Activated CD8-positive, alpha-beta memory T cell treated with anti-CD3 and anti-CD28 coated beads, Interleukin-2, amount 50 U/mL, for 4 hours (primary cell): ENCODE results near the gene DNMT1.

Experiments
- DNase-seq: peaks from one replicate; pipeline ENCODE4 v3.0.0-alpha.2; 2020

Gene DNMT1

GRCh38 chr19:10137751-10138682 is 56.7 kb downstream of the DNMT1 start:
- no peak for DNase-seq

- no peak for DNase-seq
Observed at GRCh38 chr19:10136936-10137335, 57.8 kb downstream of the DNMT1 start.

DNA sequence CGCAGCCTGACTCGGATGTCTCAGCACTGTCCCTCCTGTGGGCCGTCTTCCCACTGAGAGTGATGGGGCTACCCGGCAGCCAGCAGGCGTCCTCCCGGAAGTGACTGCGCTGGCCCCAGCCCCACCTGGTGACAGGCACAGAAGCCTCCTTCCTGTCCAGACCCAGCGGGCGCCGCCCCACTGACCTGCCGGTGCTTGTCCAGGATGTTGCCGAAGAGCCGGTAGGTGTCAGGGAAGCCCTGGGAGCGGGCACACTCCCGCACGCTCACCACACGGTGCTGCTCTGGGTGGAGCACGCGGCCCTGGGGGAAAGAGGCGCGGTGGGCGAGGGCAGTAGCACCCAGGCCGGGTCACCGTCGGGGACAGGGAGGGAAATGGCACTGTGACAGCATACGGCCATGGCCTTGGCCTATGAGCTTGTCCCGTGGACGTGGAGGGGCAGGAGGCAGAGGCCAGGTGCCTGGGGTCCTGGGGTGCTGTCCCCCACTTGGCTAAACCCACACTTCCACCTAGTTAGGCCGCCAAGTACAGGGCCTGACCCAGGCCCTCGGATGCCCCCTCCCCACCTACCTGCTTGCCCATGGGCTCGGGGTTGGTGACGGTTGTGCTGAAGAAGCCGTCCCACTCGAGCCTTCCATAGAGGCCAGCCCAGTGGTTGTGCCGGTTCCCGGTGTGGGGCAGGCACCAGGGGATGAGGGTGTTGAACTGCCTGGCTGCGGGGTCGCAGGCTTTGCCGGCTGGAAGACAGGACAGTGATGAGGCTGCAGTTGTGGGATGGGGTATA is 59.0 kb downstream of the DNMT1 start:
- DNase-seq = no peak

DNA sequence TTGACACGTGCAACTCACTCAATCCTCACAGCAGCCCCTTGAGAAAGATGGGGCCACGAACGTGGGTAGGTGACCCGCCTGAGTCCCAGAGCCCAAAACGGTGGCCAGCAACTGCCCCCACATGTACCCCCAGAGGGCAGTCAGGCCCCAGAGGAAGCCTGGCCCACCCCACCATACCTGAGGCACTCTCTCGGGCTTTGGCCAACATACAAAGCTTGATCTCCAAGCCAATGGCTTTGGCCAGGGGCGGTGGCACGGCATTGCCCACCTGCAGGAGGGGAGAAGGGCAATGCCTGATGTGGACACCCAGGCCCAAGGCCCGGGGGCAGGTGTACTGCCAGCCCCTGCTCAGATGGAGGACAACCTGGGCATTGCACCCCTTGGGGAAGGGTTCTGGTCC is 60.7 kb downstream of the DNMT1 start:
- no peak for DNase-seq

DNA sequence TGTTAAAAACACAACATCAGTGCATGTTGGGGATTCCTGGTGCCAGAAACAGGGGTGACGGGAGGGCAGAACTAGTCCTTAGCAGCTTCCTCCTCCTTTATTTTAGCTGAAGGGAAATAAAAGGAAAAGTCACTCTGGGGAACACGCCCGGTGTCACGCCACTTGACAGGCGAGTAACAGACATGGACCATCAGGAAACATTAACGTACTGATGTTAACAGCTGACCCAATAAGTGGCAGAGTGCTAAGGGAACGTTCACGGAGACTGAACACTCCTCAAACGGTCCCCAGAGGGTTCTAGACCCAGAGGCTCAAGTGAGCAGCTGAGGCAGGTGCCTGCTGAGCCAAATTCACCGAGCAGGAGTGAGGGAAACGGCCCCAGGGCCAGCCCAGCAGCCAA is 61.2 kb downstream of the DNMT1 start:
- no peak for DNase-seq

- DNase-seq = no peak
Observed at GRCh38 chr19:10132905-10133304, 61.8 kb downstream of the DNMT1 start.

DNA sequence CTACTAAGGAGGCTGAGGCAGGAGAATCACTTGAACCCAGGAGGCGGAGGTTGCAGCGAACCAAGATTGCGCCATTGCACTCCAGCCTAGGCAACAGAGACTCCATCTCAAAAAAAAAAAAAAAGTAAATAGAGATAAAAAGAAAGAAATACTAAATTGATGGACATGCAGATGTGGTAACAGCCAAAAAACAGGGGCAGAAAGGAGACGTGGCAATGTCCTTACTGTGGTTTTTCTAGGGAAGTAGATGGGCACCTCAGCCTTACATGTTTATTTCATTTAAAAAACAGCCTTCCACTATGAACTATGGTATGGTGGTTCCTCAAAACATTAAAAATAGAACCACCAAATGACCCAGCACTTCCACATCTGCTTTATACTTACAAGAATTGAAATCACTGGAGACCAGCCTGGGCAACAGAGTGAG is 68.5 kb downstream of the DNMT1 start:
- DNase-seq = no peak

DNA sequence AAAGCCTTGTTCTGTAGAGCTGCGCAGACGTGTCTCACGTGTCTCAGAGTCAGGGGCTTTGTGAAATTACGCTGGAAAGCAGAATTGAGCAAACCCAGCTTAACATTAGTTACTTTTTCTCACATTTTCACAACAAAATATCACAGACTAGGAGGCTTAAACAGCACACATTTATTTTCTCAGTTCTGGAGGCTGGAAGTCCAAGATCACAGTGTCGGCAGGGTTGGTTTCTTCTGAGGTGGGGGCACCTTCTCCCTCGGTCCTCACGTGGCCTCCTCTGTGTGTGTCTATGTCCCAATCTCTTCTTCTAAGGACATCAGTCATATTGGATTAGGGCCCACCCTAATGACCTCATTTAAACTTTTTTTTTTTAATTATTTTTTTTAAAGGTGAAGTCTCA is 70.3 kb downstream of the DNMT1 start:
- DNase-seq = no peak

DNA sequence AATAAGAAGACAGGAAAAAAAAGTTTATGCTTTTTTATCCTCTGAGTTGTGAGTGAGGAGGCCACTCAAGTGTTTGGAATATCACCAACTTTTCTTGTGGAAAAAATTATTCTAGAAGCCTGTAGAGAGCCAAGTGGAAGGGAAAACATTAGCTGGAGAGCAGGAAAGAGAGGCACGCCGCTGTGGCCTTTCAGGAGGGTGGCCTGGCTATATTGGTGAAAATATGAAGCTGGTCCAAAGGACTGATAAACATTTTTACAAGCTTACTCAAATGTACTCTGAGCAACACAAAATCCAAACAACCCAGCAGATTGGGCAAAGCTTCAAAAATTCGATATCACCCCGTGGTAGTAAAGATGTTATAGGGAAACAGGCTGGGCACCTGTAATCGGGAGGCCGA is 72.7 kb downstream of the DNMT1 start:
- no peak for DNase-seq

DNA sequence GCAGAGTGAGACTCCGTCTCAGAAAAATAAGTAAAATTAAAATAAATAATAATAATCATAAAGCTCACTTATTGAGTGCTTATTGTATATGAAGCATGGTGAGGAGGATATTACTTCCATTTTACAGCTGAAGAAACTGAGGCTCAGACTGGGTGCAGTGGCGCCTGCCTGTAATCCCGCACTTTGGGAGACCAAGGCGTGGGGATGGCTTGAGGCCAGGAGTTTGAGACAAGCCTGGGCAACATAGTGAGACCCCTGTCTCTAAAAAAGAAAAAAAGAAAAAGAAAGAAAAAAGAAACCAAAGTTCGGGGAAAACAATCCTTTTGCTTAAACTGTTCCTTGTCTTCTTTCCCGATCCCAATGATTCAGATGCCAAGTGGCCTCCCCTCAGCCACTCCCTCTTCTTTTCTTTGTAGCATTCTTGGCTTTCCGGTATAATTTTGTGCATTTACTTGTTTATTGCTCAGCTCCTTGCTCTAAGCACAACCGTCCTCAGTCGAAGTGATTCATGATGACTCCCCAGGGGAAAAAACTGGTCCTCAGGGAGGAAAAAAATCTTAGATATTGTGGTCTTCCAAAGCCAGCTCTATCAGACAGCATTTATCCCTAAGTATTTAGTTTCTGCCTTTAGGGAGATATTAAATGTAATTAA is 74.1 kb downstream of the DNMT1 start:
- no peak for DNase-seq

GRCh38 chr19:10118960-10119359 is 75.8 kb downstream of the DNMT1 start:
- DNase-seq = no peak

DNA sequence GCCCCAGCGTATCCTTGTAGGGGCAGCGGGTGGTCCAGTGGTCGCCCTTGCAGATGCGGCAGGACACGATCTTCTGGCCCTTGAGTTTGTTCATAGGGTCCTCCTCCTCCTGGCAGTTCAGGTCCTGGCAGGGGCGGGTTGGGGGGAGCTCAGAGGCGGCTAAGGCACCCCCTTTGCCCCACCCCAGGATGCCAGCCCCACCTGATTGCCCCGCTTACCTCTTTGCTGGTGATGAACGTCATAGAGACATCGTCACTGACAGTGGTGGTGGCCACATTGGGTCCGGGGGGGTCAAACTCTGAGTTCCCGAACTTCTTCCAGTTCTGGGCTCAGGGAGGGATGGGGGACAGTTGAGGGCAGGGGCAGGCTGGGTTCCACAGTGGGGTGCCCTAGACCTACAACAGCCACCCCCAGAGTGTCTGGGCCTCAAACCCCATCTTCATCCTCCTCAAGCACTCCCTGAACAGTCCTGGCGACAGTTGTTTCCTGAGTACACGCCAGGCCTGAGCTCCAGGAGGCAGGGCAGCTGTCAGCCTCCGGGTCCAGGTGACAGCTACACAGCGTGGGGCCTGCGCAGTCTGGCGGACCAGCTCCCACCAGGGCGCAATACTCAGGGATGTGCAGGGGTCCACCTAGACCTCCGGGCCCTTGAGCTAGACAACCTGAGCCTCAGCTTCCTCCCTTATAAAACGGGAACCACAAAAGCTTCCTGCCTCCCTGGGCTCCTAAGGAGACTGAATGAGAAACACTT is 77.7 kb downstream of the DNMT1 start:
- DNase-seq = no peak

- DNase-seq = no peak
Observed at GRCh38 chr19:10116085-10116865, 78.5 kb downstream of the DNMT1 start.

DNA sequence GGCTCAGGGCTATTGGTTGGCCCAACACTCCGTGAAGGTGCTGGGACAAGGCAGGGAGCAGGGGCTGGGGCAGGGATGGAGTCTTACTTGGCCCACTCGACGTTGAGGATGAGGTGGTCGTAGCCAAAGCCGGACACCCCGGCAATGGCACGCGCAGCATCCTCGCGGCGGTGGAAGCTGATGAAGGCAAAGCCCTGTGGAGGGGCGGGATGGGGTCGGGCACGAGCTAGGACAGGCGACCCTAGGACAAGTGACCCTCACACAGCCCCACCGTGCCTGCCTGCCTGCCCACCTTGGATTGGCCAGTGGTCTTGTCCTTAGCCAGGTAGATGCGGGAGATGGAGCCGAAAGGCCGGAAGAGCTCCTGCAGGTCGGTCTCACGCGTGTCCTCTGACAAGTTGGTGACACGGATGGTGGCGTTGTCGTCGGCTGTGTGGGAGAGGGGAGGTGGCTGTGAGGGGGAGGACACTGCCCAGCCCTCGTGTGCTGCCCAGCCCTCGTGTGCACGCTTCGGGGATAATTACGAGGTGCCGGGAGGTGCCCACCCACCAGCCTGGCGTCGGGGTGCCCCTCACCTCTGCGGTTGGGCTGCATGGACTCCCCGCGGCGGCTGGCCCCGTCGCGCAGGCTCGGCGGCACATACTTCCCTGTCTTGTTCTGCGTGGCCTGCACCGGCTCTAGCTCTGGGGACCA is 79.2 kb downstream of the DNMT1 start:
- no peak for DNase-seq

GRCh38 chr19:10114651-10115391 is 79.9 kb downstream of the DNMT1 start:
- peak; percentile 29 for DNase-seq

DNA sequence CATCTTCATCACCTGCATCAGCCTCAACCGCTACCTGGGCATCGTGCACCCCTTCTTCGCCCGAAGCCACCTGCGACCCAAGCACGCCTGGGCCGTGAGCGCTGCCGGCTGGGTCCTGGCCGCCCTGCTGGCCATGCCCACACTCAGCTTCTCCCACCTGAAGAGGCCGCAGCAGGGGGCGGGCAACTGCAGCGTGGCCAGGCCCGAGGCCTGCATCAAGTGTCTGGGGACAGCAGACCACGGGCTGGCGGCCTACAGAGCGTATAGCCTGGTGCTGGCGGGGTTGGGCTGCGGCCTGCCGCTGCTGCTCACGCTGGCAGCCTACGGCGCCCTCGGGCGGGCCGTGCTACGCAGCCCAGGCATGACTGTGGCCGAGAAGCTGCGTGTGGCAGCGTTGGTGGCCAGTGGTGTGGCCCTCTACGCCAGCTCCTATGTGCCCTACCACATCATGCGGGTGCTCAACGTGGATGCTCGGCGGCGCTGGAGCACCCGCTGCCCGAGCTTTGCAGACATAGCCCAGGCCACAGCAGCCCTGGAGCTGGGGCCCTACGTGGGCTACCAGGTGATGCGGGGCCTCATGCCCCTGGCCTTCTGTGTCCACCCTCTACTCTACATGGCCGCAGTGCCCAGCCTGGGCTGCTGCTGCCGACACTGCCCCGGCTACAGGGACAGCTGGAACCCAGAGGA is 80.6 kb downstream of the DNMT1 start:
- no peak for DNase-seq

DNA sequence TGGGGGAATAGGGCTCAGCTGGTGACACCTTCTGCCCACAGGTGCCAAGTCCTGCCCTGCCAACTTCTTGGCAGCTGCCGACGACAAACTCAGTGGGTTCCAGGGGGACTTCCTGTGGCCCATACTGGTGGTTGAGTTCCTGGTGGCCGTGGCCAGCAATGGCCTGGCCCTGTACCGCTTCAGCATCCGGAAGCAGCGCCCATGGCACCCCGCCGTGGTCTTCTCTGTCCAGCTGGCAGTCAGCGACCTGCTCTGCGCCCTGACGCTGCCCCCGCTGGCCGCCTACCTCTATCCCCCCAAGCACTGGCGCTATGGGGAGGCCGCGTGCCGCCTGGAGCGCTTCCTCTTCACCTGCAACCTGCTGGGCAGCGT is 81.2 kb downstream of the DNMT1 start:
- peak; percentile 42 for DNase-seq

DNA sequence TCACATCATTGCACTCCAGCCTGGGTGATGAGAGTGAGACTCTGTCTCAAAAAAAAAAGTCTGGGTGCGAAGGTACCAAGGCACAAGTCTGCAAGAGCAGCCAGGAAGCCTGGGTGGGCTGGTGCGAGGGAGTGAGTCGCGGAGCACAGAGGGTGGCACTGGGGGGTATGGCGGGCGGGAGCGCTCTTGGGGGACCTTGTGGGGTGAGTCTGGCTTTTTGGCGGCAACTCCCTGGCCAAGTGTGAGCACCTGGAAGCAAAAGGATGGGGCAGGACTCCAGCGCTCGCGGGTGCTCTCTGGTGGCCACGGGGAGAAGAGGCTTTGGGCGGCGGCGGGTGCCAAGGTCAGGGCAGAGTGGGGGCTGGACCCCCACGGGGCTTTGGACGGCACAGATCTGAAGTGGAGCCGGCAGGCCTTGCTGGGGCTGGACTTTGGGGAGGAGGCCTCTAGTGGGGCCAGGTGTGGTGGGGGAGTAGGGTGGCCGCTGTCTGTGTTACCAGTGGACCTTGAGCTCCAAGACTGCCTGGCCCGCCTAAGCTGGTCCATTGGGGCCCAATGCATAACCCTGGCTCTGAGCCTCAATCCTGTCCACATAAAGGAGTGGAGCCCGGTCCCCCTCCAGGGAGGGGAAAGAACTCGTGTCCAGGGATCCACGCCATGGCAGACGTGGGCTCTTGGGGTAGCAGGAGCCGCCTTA is 81.7 kb downstream of the DNMT1 start:
- DNase-seq = peak; percentile 75

DNA sequence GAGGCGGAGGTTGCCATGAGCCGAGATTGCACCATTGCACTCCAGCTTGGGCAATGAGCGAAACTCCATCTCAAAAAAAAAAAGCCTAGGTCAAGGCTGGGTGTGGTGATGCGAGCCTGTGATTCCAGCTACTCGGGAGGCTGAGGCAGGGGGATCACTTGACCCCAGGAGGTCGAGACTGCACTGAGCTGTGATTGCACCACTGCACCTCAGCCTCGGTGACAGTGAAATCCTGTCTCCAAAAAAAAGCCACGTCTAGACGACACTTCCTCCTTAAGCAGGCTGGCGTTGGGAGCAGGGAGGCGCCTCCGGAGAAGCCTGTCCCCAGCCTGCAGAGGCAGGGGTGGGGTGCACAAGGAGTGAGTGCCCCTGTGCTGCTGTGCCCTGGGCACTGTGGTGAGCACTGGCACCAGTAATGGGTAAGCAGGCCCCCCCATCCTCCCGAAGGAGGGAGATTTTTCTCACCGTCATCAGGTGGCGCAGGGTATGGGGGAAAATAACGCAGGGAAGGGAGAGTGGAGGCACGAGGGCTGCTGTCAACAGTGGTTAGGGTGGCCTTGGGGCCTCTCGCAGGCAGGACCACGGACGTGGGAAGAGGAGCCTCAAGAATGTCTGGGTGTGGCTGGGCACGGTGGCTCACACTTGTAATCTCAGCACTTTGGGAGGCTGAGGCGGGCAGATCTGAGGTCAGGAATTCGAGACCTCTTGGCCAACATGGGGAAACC is 82.6 kb downstream of the DNMT1 start:
- peak; percentile 60 for DNase-seq
